K562 (cell line): ENCODE data around the gene OPA3. TPM values are rescaled to one million over a fixed set of nuclear protein-coding genes. Genes with fewer than 3 reads are reported as not detected.

Source experiments
- EGR1 ChIP-seq: fragments of 450-650 bp; conservative IDR thresholded peaks from 2 replicates; pipeline ENCODE4 v1.6.1; 2017; ENCODE audit warnings: mild to moderate bottlenecking
- L3MBTL2 ChIP-seq: fragments of 450-650 bp; IDR thresholded peaks from 2 replicates; pipeline ENCODE4 v1.6.1; 2016; ENCODE audit warnings: mild to moderate bottlenecking, moderate library complexity
- SFPQ ChIP-seq: fragments of 200-400 bp; formaldehyde crosslinking; IDR thresholded peaks from 2 replicates; pipeline ENCODE4 v1.6.1; 2017; ENCODE audit warnings: mild to moderate bottlenecking, low read depth, low read length, moderate library complexity
- THRAP3 ChIP-seq: fragments of 450-650 bp; IDR thresholded peaks from 2 replicates; pipeline ENCODE4 v1.6.1; 2016; ENCODE audit warnings: mild to moderate bottlenecking, inconsistent platforms, borderline replicate concordance
- ZBTB9 ChIP-seq: fragments of 450-650 bp; formaldehyde crosslinking; IDR thresholded peaks from 2 replicates; pipeline ENCODE4 v1.4.0; 2020; ENCODE audit warnings: mild to moderate bottlenecking, moderate library complexity
- ZC3H4 ChIP-seq: sonication (generic); formaldehyde crosslinking; IDR thresholded peaks from 2 replicates; pipeline ENCODE4 v1.9.0; 2021; ENCODE audit warnings: missing genetic modification reagents, borderline replicate concordance
- polyA plus RNA-seq, 8 experiments: library from polyadenylated mRNA; depleted of rRNA in 4 of 8; stranded (reverse) in 5 of 8; unstranded in 3 of 8; fragments of >200 nt; fragmentation: Nextera tagmentation in 2 of 8; fragmentation: Illumina TruSeq in 1 of 8; extraction: Ambion mirVana in 2 of 8; extraction: Trizol in 1 of 8; gene quantifications; 2 replicates each; pipeline versions ENCODE4 v1.2.1 to v1.2.3, GENCODE V29; 2011 to 2014; ENCODE audit warnings: inconsistent platforms in 1 of 8, missing spikeins in 1 of 8
- total RNA-seq, 7 experiments: library from RNA; depleted of rRNA in 6 of 7; stranded (reverse); fragments of >200 nt in 6 of 7; fragmentation: Illumina TruSeq in 2 of 7; extraction: Trizol in 2 of 7; gene quantifications; 2 replicates each; pipeline versions ENCODE4 v1.2.1 to v1.2.3, GENCODE V29; 2011 to 2021; ENCODE audit warnings: low replicate concordance in 1 of 7
- TF ChIP-seq, protein P1 (sequence below): sonication (generic); formaldehyde crosslinking; IDR thresholded peaks from 2 replicates; pipeline ENCODE4 v1.8.0; 2022; ENCODE audit warnings: missing genetic modification reagents, mild to moderate bottlenecking, moderate library complexity, borderline replicate concordance

OPA3 gene
- total and polyA plus RNA-seq, 9 of the 15 experiments (the other 6 are each of a cell fraction or from before 2014, with no cell fraction given): 1.4 to 18.8 (median 9.0) TPM

- TF ChIP-seq ZC3H4 (CRISPR knock-in tag): no peak
- no peak for TF ChIP-seq SFPQ
- TF ChIP-seq THRAP3: no peak
- TF ChIP-seq, protein P1, sequence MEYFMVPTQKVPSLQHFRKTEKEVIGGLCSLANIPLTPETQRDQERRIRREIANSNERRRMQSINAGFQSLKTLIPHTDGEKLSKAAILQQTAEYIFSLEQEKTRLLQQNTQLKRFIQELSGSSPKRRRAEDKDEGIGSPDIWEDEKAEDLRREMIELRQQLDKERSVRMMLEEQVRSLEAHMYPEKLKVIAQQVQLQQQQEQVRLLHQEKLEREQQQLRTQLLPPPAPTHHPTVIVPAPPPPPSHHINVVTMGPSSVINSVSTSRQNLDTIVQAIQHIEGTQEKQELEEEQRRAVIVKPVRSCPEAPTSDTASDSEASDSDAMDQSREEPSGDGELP (CRISPR knock-in tag): peak; percentile 84
- TF ChIP-seq EGR1: 0 out of 2 replicates have a peak, but pooled peaks have one; percentile 13
- no peak for TF ChIP-seq ZBTB9 (CRISPR knock-in tag)
- peak; percentile 90 for TF ChIP-seq L3MBTL2
Observed at GRCh38 chr19:45499196-45500180, 85.1 kb downstream of the OPA3 start (continued).
